HepG2 (cell line): Measurements from ENCODE around the gene TFAM. TPM values are rescaled to one million over a fixed set of nuclear protein-coding genes. Genes with fewer than 3 reads are reported as not detected.
A peak's percentile ranks its signal among the peaks of the same experiment; 100 is the strongest.

Experiments used
- FOXC1 ChIP-seq: sonication (generic); formaldehyde crosslinking; IDR thresholded peaks from 2 replicates; pipeline ENCODE4 v1.8.0; 2022; ENCODE audit warnings: mild to moderate bottlenecking, missing genetic modification reagents, borderline replicate concordance
- MAFG ChIP-seq: sonication (generic); formaldehyde crosslinking; IDR thresholded peaks from 2 replicates; pipeline ENCODE4 v1.5.1; 2020; ENCODE audit warnings: mild to moderate bottlenecking, missing genetic modification reagents
- MYNN ChIP-seq: sonication (generic); formaldehyde crosslinking; IDR thresholded peaks from 2 replicates; pipeline ENCODE4 v1.4.0; 2020; ENCODE audit warnings: mild to moderate bottlenecking, low read depth, missing genetic modification reagents
- RXRA ChIP-seq: sonication (generic); formaldehyde crosslinking; IDR thresholded peaks from 2 replicates; pipeline ENCODE4 v1.5.1; 2020; ENCODE audit warnings: missing genetic modification reagents
- SAP130 ChIP-seq: IDR thresholded peaks from 2 replicates; pipeline ENCODE4 v1.6.1; 2016; ENCODE audit warnings: low read depth
- ZBTB38 ChIP-seq: sonication (generic); formaldehyde crosslinking; IDR thresholded peaks from 2 replicates; pipeline ENCODE4 v1.5.1; 2020; ENCODE audit warnings: mild to moderate bottlenecking, missing genetic modification reagents
- ZFP82 ChIP-seq: sonication (generic); formaldehyde crosslinking; IDR thresholded peaks from 2 replicates; pipeline ENCODE4 v1.5.1; 2020; ENCODE audit warnings: mild to moderate bottlenecking, missing genetic modification reagents, borderline replicate concordance
- ZNF44 ChIP-seq: sonication (generic); formaldehyde crosslinking; IDR thresholded peaks from 2 replicates; pipeline ENCODE4 v1.5.1; 2020; ENCODE audit warnings: mild to moderate bottlenecking, missing genetic modification reagents
- ZNF720 ChIP-seq: sonication (generic); formaldehyde crosslinking; IDR thresholded peaks from 2 replicates; pipeline ENCODE4 v1.4.0; 2020; ENCODE audit warnings: missing genetic modification reagents
- ZSCAN12 ChIP-seq: sonication (generic); formaldehyde crosslinking; IDR thresholded peaks from 2 replicates; pipeline ENCODE4 v1.9.0; 2021; ENCODE audit warnings: mild to moderate bottlenecking, missing genetic modification reagents
- polyA plus RNA-seq, 8 experiments: library from polyadenylated mRNA; depleted of rRNA in 3 of 8; stranded (reverse) in 7 of 8; unstranded in 1 of 8; fragments of >200 nt; fragmentation: Illumina TruSeq in 4 of 8; extraction: Trizol in 4 of 8; gene quantifications; 2 replicates each; pipeline versions ENCODE4 v1.2.1 to v1.2.3, GENCODE V29; 2011 to 2016; ENCODE audit warnings: low read depth in 4 of 8, missing spikeins in 1 of 8, mixed read lengths in 1 of 8; ENCODE audit not compliant: insufficient read depth in 1 of 8
- total RNA-seq, 5 experiments: library from RNA; depleted of rRNA; stranded (reverse); fragments of >200 nt; fragmentation: Illumina TruSeq; extraction: Trizol; gene quantifications; 2 replicates each; pipeline ENCODE4 v1.2.3, GENCODE V29; 2016; ENCODE audit warnings: low read depth in 1 of 5
- TF ChIP-seq, protein P1 (sequence below): sonication (generic); formaldehyde crosslinking; IDR thresholded peaks from 2 replicates; pipeline ENCODE4 v1.4.0; 2020; ENCODE audit warnings: missing genetic modification reagents
- TF ChIP-seq, protein P2 (sequence below), 2 experiments: sonication (generic) in 1 of 2; formaldehyde crosslinking in 1 of 2; IDR thresholded peaks; 2 replicates each; pipeline versions ENCODE4 v1.4.0 to v1.6.1; 2018 to 2020; ENCODE audit warnings: missing genetic modification reagents in 2 of 2, borderline replicate concordance in 1 of 2, low read depth in 1 of 2, mild to moderate bottlenecking in 1 of 2, missing biosample characterization in 1 of 2
- TF ChIP-seq, protein P3 (sequence below): sonication (generic); formaldehyde crosslinking; IDR thresholded peaks from 2 replicates; pipeline ENCODE4 v1.5.0; 2020; ENCODE audit warnings: mild to moderate bottlenecking, missing genetic modification reagents
- TF ChIP-seq, protein P4 (sequence below): IDR thresholded peaks from 2 replicates; pipeline ENCODE4 v1.6.1; 2016; ENCODE audit warnings: control low read depth
- TF ChIP-seq, protein P5 (sequence below): sonication (generic); formaldehyde crosslinking; IDR thresholded peaks from 2 replicates; pipeline ENCODE4 v1.9.0; 2021; ENCODE audit warnings: missing genetic modification reagents, borderline replicate concordance
- TF ChIP-seq, protein P6 (sequence below): sonication (generic); formaldehyde crosslinking; IDR thresholded peaks from 2 replicates; pipeline ENCODE4 v1.4.0; 2020; ENCODE audit warnings: mild to moderate bottlenecking, missing genetic modification reagents

The TFAM gene
- total and polyA plus RNA-seq, 2 of the 13 experiments (the other 11 are each of a cell fraction or from before 2014, with no cell fraction given): 18.4 to 125 TPM

DNA sequence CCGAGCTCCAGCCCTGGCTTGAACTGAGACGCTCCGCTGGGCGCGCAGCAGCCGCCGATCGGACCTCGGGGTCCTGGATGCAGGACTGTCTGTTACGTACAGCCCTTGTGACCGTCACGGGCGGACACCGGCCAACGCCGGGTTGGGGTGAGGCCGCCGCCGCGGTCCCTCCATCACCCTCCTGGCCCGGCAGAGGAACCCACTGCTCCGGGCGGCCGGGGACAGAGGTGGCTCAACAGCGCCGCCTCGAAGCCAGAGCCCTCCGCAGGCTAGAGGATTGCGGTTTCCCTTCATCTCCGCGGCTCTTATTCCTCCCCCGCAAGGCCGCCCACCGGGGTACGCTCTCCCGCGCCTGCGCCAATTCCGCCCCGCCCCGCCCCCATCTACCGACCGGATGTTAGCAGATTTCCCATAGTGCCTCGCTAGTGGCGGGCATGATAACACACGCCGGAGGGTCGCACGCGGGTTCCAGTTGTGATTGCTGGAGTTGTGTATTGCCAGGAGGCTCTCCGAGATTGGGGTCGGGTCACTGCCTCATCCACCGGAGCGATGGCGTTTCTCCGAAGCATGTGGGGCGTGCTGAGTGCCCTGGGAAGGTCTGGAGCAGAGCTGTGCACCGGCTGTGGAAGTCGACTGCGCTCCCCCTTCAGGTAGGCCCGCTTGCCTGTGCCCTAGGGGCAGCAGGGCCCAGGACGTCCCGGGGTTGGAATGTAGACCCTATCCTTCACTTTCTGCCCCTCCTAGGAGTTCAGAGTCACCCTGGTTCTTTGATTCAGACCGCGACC is at the start of gene TFAM (continued):
- TF ChIP-seq, protein P1, sequence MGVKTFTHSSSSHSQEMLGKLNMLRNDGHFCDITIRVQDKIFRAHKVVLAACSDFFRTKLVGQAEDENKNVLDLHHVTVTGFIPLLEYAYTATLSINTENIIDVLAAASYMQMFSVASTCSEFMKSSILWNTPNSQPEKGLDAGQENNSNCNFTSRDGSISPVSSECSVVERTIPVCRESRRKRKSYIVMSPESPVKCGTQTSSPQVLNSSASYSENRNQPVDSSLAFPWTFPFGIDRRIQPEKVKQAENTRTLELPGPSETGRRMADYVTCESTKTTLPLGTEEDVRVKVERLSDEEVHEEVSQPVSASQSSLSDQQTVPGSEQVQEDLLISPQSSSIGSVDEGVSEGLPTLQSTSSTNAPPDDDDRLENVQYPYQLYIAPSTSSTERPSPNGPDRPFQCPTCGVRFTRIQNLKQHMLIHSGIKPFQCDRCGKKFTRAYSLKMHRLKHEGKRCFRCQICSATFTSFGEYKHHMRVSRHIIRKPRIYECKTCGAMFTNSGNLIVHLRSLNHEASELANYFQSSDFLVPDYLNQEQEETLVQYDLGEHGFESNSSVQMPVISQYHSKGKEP (CRISPR knock-in tag): peak; percentile 55; the same call in 1 of the 2 replicates
- TF ChIP-seq, protein P2, sequence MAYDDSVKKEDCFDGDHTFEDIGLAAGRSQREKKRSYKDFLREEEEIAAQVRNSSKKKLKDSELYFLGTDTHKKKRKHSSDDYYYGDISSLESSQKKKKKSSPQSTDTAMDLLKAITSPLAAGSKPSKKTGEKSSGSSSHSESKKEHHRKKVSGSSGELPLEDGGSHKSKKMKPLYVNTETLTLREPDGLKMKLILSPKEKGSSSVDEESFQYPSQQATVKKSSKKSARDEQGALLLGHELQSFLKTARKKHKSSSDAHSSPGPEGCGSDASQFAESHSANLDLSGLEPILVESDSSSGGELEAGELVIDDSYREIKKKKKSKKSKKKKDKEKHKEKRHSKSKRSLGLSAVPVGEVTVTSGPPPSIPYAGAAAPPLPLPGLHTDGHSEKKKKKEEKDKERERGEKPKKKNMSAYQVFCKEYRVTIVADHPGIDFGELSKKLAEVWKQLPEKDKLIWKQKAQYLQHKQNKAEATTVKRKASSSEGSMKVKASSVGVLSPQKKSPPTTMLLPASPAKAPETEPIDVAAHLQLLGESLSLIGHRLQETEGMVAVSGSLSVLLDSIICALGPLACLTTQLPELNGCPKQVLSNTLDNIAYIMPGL (CRISPR knock-in tag; IDR thresholded peaks at IDR 0.05; ENCODE audit: borderline replicate concordance in 1 of 2, low read depth in 1 of 2): peak; percentile 93 to 98
- TF ChIP-seq ZNF720 (CRISPR knock-in tag) (no peak), ZBTB38 (CRISPR knock-in tag) (peak; percentile 75), ZFP82 (CRISPR knock-in tag) (peak; percentile 76; the same call in 1 of the 2 replicates), RXRA (CRISPR knock-in tag) (0 out of 2 replicates have a peak, but pooled peaks have one; percentile 44), SAP130 (peak; percentile 85), MYNN (0 out of 2 replicates have a peak, but pooled peaks have one; percentile 53), ZNF44 (CRISPR knock-in tag) (peak; percentile 98), MAFG (no peak), ZSCAN12 (CRISPR knock-in tag) (0 out of 2 replicates have a peak, but pooled peaks have one; percentile 27), FOXC1 (CRISPR knock-in tag) (peak; percentile 52; the same call in 1 of the 2 replicates)
- TF ChIP-seq, protein P3, sequence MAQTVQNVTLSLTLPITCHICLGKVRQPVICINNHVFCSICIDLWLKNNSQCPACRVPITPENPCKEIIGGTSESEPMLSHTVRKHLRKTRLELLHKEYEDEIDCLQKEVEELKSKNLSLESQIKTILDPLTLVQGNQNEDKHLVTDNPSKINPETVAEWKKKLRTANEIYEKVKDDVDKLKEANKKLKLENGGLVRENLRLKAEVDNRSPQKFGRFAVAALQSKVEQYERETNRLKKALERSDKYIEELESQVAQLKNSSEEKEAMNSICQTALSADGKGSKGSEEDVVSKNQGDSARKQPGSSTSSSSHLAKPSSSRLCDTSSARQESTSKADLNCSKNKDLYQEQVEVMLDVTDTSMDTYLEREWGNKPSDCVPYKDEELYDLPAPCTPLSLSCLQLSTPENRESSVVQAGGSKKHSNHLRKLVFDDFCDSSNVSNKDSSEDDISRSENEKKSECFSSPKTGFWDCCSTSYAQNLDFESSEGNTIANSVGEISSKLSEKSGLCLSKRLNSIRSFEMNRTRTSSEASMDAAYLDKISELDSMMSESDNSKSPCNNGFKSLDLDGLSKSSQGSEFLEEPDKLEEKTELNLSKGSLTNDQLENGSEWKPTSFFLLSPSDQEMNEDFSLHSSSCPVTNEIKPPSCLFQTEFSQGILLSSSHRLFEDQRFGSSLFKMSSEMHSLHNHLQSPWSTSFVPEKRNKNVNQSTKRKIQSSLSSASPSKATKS (CRISPR knock-in tag): 0 out of 2 replicates have a peak, but pooled peaks have one; percentile 35
- TF ChIP-seq, protein P4, sequence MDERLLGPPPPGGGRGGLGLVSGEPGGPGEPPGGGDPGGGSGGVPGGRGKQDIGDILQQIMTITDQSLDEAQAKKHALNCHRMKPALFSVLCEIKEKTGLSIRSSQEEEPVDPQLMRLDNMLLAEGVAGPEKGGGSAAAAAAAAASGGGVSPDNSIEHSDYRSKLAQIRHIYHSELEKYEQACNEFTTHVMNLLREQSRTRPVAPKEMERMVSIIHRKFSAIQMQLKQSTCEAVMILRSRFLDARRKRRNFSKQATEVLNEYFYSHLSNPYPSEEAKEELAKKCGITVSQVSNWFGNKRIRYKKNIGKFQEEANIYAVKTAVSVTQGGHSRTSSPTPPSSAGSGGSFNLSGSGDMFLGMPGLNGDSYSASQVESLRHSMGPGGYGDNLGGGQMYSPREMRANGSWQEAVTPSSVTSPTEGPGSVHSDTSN (CRISPR knock-in tag): no peak
- TF ChIP-seq, protein P5, sequence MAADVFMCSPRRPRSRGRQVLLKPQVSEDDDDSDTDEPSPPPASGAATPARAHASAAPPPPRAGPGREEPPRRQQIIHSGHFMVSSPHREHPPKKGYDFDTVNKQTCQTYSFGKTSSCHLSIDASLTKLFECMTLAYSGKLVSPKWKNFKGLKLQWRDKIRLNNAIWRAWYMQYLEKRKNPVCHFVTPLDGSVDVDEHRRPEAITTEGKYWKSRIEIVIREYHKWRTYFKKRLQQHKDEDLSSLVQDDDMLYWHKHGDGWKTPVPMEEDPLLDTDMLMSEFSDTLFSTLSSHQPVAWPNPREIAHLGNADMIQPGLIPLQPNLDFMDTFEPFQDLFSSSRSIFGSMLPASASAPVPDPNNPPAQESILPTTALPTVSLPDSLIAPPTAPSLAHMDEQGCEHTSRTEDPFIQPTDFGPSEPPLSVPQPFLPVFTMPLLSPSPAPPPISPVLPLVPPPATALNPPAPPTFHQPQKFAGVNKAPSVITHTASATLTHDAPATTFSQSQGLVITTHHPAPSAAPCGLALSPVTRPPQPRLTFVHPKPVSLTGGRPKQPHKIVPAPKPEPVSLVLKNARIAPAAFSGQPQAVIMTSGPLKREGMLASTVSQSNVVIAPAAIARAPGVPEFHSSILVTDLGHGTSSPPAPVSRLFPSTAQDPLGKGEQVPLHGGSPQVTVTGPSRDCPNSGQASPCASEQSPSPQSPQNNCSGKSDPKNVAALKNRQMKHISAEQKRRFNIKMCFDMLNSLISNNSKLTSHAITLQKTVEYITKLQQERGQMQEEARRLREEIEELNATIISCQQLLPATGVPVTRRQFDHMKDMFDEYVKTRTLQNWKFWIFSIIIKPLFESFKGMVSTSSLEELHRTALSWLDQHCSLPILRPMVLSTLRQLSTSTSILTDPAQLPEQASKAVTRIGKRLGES: no peak
- TF ChIP-seq, protein P6, sequence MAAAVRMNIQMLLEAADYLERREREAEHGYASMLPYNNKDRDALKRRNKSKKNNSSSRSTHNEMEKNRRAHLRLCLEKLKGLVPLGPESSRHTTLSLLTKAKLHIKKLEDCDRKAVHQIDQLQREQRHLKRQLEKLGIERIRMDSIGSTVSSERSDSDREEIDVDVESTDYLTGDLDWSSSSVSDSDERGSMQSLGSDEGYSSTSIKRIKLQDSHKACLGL (CRISPR knock-in tag): peak; percentile 86
